ENCODE results near the gene TOX2.

Gene TOX2

GRCh38 chr20:44111712-44112335, 197.2 kb downstream of the TOX2 start:
- TF ChIP-seq CTCF (IDR thresholded peaks at IDR 0.05) = no peak

- no peak for TF ChIP-seq CTCF (IDR thresholded peaks at IDR 0.05)
These were observed 197.8 kb downstream of the TOX2 start for GRCh38 chr20:44112456-44112855.

- TF ChIP-seq CTCF (IDR thresholded peaks at IDR 0.05) = no peak
These were observed 198.4 kb downstream of the TOX2 start for GRCh38 chr20:44112889-44113617.

GRCh38 chr20:44113618-44114376, 199.1 kb downstream of the TOX2 start:
- no peak for TF ChIP-seq CTCF (IDR thresholded peaks at IDR 0.05)

- TF ChIP-seq CTCF (IDR thresholded peaks at IDR 0.05) = no peak
These were observed 200.5 kb downstream of the TOX2 start for GRCh38 chr20:44115181-44115580.

- TF ChIP-seq CTCF (IDR thresholded peaks at IDR 0.05) = no peak
These were observed 201.4 kb downstream of the TOX2 start for GRCh38 chr20:44115762-44116644.

Measured in LNCAP (cell line).